HG03439 (cell line): ENCODE data around the gene GNB1L.

ENCODE experiments used
- ATAC-seq: cut with Tn5 transposase; IDR thresholded peaks from one replicate; pipeline ENCODE4 v1.9.1; 2021; ENCODE audit warnings: mild to moderate bottlenecking, moderate library complexity; ENCODE audit not compliant: unreplicated experiment

The GNB1L gene

DNA sequence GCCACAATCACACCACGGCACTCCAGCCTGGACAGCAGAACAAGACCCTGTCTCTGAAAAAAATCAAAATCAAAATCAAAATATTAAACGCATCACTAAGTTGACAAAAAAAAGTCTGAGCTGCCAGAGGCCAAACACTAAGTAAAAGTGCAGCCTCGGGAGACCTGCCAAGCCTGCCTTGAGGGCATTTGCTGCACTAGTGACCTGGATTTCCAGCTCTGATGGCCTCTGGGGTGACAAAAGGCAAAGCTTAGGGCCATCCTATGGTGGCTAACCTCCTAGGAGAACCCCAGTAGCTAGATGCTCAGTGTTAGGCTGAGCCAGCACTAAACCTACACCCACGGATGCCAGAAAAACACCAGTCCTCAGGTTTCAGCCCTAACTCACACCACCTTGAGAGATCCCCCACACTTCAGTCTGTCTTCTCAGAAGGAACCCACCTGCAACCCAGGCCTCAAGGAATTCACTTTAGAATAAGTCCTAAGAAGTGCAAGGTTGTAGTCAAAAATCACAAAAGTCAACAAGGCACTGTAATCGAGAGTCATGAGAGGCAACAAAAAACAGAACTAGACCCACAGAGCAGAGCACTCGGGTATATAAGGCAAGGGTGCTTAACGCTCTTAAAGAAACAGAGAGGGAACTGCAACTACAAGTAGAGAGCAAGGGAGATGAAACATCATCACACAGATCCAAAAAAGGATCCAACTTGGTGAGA is 28.6 kb downstream of the GNB1L start:
- no peak for ATAC-seq

- ATAC-seq: no peak
Measured at GRCh38 chr22:19824926-19825339, 29.7 kb downstream of the GNB1L start.

DNA sequence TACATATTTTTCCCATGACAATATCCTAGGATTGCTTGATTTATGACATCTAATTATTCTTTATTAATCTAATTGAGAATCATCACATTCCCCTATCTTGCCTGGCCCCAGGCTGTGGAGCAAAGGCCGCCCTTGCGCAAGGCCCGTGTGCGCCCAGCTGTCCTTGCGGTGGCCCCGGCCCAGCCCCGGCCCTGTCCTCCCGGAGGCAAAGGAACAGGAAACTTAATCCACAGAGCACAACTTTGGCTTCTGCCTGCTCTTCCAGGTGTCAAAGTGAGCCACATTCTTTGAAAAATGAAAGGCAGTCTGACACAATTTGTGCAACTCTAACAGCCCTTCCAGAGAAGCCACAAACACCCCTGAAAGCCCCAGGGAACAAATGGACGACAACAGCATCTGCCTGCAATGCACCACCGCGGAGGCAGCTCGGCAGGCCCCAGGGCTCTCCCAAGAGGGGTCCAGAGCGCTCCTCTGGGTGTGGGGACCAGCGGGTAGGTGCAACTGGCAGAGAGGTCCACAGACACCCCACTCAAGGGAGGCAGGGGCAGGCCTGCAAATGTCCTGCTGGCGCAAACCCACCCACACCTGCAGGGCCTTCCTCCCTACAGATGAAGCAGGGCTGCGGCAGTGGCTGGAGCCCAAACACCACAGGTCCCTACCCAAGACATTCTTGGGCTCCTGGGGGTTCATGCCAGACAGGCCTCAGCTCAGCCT is 30.3 kb downstream of the GNB1L start:
- no peak for ATAC-seq

DNA sequence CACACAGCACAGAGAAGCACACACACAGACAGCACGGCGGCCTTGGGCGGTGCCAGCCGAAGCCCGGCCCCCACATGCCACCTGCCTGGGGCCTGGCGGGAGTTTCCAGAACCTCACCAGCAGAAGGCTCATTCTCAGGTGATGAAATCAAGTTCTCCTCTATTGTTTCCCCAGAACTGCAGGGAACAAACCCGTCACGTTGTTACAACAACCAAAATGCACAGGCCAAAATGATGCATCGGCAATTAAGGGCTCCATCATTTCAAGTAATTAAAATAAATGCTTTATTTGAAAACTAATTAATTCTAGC is 30.8 kb downstream of the GNB1L start:
- ATAC-seq: no peak

DNA sequence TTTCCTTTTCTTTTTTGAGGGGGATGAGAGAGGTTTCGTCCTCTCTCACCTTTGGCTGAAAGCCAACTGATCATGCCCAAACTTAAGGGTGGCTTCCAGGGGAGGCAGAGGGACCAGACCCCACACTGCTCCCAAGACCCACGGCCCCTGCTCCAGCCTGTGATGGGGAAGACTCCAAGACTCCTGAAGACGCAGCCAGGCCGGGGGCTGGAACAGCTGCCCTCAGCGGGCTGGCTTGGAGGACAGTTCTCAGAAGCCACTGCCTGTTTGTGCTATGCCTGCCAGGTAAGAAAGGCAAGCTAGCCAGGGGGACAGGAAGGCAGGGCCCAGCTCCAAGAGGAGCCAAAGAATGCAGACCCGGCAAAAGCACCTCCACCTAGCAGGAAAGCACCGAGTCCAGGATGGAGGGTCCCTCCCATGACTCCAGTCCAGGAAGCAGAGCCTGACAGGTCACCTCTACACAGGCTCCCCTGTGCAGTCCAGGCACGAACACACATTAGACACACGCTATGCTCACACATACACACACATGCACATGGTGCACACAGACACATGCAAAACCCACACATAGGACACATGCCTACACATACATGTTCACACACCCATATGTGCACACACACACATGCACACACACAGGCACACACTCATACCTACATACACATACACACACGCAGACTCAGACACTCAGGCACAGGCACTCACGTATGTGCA is 31.3 kb downstream of the GNB1L start:
- no peak for ATAC-seq

DNA sequence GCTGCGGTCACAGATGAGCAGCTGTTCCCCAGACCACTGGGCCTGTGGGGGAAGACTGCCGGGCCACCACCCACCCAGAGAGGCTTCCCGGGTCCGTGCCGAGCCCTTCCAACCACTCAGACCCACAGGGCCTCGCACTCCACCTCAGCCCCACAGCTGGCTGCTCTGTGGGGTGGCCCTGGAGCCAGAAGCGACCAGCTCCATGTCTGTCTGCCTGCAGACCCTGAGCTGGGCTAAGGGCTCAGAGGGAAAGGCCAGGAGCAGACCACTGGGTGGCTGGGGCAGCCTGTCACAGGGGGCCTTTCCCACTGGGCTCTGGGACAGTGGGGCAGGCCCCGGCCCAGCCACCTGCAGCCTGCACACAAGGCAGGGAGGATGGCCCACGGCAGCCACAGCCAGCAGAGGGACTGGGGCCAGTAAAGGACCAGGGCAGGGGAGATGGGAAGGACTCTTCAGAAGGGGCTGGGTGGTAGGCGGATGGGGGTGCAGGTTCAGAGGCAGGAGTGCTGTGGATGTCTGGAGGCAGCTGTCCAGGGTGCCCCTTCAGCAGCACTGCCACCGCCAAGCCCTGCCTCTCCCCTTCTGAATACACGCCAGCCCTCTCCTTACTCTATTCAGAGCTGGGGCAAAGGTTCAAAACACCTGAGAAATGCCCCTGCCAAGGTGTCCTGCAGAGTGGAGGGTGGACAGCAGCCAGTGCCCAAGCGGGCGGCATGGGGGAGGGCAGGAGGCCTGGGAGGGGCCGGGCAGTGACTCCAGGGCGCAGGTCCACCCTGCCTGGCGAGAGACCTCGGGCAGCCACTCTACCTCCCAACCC is 32.2 kb downstream of the GNB1L start:
- no peak for ATAC-seq

GRCh38 chr22:19821523-19822300 is 33.0 kb downstream of the GNB1L start:
- no peak for ATAC-seq

DNA sequence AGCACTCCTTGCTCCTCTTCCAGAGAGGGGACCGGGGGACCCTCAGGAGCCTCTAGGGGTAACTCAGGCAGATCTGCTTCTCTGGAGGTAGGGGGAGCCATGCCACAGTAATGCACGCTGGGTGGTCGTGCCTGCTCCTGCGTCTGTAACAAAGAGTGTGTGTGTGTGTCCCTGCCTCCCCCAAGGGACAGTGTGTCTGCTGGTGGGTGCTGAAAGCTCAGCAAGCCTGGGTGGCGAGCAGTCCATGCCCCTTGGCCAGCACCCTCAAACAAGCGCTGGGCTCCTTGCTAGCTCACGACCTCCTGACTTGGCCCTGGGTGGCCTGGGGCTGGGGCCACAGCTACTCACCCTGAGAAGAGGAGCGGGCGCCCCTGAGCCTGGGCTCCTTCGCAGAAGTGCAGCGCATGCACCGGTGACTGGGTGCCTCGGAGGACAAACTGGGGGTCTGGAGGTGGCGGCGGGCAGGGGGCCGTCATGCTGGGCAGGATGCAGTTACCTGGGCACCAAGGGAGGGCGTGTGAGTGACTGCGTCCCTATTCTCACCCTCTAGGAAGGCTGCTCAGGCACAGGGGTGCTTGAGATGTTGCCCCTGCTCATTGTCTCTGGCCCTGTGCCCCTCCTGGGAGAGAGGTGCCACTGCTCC is 33.7 kb downstream of the GNB1L start:
- no peak for ATAC-seq

DNA sequence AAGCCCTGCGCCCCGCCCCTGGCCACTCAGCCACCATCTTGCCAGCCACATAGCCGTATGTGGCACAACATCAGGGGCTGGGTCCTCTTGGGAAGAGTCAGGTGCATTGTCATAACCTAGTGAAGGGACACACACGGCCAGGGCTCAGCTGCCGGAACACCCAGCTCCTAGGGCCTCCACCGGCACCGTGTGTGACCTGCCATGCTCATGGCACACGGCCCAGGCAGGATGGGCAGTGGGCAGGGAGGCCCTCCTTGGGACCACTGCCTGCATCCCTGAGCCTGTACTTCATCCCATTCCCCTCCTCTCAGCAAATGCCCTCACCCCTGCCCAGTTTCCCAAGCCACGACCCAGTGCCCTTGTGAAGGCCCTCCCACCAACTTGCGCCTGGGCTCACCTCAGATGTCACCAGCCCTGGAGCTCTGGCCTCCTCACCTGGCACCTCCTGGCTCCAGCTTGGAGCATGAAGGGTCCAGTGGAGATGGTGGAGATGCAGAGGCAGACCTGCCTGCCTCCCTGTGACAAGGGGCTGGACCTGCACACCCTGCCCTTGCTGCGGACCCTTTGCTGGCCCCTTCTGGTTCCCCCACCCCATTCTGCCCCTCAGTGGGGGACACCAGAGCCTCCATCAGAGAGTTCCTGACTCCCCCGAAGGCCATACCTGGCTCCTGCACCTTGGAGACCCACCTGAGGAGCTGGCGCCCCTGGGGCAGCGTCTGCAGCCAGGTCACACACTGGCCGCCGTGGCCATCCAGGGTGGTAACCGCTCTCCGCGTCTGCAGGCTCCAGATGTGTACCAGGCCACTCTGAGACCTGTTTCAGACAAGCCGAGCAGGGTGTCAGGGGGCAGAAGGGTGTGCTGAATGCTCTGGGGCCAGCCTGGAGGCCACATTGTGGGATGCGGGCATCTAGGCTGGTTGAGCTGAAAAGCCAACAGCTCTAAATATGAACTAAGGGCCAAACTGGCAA is 34.5 kb downstream of the GNB1L start:
- ATAC-seq: no peak

DNA sequence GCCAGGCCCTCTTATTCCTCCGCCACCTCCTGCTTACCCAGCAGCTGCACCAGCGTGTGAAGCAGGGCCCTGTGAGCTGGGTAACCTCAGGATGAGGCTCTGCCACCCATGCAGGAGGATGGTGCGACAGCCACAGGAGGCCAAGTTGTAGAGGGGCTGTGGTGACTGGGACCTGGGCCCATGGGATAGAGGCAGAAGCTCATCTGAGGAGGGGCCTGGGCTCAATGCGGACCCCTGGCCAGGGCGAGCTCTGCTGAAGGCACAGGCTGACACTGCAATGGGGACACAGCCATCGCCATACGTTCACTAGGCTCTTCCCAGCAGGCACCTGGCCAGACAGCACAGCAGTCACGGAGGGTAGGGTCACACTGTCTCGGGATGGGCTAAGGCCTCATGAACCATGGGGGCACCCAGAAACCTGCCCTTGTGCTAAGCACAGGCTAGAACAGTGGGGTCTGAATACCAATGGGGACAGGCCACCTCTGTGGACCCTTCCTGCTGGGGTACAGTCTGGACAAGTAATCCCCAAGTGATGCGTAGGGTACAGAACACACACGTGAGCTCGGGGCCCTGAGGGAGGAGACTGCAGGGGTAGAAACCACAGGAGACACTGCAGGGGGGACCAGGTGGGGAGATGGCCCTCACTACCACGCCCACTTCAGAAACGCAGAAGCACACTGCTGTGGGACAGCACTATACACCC is 35.3 kb downstream of the GNB1L start:
- no peak for ATAC-seq

DNA sequence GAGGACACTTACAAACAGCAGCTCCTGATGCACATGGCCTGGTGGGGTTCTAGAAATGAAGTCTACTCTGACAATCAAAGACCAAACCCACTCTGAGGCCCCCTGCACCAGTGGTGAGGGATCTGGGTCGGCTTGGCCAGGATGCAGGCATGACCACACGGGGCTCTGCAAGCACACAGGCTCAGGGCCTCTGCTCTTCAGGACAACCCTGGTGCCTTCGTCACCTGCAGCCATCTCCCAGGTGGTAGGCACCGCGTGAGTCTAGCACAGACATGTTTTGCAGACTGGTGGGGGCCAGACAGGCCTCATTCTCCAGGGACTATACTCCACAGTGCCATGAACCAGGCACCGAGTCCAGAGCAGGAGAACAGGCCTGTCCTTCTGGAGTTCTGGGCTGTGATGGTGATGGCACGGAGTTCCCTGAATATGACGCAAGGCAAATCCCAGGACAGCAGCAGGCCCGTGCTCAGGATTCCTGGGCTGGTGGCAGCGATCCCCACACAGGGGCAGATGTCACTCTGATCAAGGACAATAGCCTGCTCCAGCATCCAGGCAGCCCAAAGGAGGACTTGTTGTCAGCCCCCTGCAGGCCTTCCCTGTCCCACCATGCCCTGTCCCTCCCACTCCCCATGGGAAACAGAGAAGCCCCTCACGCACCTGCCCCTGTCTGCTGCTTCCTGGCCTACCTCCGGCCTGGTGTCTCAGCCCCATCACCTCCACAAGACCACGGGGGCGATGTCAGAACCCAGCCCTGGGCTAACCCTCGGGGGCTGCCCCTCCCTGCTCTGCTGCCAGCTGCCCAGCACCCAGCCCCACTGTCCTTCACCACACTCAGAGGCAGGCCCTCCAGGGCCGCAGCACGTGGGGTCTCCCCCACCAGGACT is 36.1 kb downstream of the GNB1L start:
- ATAC-seq: no peak

GRCh38 chr22:19816372-19817119 is 38.1 kb downstream of the GNB1L start:
- no peak for ATAC-seq

GRCh38 chr22:19815823-19816290 is 38.8 kb downstream of the GNB1L start:
- ATAC-seq: no peak

DNA sequence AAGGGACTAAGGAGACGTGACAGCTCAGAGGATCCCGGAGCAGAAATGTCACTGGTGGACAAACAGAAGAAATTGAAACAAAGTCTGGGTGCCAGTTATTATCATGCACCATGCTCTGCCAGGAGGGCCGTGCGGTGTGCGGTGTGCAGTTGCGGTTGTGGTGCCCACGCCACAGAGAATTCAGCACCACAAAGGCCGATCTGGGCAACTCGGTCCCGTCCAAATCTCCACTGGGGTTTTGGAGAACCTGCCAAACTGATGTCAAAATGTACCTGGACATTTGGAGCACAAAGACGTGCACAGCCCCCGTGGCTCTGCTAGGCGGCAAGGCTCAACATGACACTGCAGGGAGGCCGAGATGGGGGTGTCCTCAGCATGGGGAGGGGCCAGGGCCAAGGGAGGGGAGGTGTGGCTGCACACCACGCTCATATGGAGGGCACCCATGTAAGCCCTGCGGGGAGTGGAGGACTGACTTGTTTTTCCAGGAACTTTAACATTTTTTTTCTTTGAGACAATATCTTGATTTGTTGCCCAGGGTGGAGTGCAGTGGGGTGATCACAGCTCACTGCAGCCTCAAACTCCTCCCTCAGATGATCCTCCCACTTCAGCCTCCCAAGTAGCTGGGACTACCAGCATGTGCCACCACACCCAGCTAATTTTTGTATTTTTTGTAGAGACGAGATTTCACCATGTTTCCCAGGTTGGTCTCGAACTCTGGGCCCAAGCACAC is 39.4 kb downstream of the GNB1L start:
- no peak for ATAC-seq

DNA sequence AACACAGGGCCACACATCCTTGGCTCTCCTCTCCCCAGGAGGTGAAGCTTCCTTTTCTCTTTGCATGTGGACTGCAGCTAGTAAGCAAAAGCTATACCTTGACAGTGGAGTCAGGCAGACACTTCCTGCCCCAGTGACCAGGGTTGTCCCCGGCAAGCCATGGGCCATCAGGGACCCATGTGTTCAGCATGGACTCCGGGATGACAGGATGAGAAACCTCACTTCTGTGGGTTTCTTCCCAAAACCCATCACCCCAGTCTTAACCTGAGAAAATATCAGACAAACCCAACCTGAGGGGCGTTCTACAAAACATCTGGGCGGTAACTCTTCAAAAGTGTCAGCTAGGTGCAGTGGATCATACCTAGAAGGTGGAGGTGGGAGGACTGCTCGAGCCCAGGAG is 40.2 kb downstream of the GNB1L start:
- ATAC-seq: no peak

- ATAC-seq: no peak
Measured at GRCh38 chr22:19812910-19813309, 41.8 kb downstream of the GNB1L start.
